Measurements from ENCODE around the gene SORCS2.

GRCh38 chr4:7532043-7532442, 339.7 kb downstream of the SORCS2 start:
- TF ChIP-seq CTCF (IDR thresholded peaks at IDR 0.05) (no peak), POLR2A (IDR thresholded peaks at IDR 0.05) (no peak), POLR2AphosphoS5 (IDR thresholded peaks at IDR 0.05) (no peak)

All from prostate gland (tissue), 2 donors.